Measurements from ENCODE around the gene SERINC2. TPM values are rescaled to one million over a fixed set of nuclear protein-coding genes. Genes with fewer than 3 reads are reported as not detected.

SERINC2 gene
- polyA plus RNA-seq, 2 of the 4 experiments (the other 2 are of a cell fraction), result 6.0 to 16.3 TPM

DNA sequence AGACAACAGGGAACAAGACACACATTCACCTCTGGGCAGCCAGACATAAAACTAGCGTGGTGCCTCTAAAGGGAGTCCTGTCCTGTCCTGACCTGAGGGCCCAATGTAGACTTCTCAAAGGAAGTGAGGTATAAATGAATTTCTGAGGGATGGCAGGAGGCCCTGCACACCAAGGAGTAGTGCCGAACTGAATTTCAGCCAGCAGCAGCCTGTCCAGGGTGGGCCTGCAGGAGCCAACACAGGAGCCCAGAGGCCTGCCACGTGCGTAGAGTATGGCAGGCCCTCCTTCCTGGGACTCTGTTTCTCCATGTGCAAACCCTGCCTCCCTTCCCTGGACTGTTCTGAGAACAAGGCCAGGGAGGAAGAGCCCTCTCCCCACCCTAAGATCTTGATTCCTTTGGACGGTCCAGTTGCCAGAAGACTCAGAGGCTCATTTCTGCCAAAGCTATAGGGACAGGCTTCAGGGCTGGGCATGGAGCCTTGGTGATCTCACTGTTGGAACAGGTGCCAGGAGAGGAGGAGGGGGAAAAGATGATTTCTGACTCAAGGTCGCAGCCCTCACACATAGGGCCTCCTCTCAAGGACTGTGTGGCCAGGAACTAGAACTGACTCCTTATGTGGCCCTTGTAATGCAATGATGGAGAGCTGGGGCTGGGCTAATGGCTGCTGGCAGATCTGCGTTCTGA is 38.4 kb upstream of the SERINC2 start (continued):
- no peak for TF ChIP-seq REST (IDR thresholded peaks at IDR 0.05)
- TF ChIP-seq HOXB5 (CRISPR knock-in tag; IDR thresholded peaks at IDR 0.05), result no peak
- TF ChIP-seq HES2 (IDR thresholded peaks at IDR 0.05), result no peak
- no peak for TF ChIP-seq HOXA7 (CRISPR knock-in tag; IDR thresholded peaks at IDR 0.05)

GRCh38 chr1:31376375-31377134 is 36.5 kb upstream of the SERINC2 start:
- ChIA-PET POLR2A (no interaction called here), CTCF (interaction anchor here (0.5 to 1.4 kb wide), 2 partner anchors 18 to 275 kb away, joined by 3 read pairs; no protein-coding TSS in a partner anchor)
- Histone ChIP-seq H3K4me2 (peak overlapping the region; percentile 53; the same call in 1 of the 3 replicates), H3K27ac (no peak overlapping the region), H3K4me1 (peaks cover 13% of the 10 kb centered on the region), H3K4me3 (no peak overlapping the region), H3K9me3 (no peaks in the 10 kb centered on the region)
- WGBS (ENCODE audit: missing lambda C conversion rate), result 72% methylated on average over 8 of the region's 8 CpGs
- FAIRE-seq (no peak), DNase-seq (ENCODE audit: low read depth in 1 of 2, low spot score in 1 of 2) (peak; percentile 39 to 47), ATAC-seq (peak; percentile 53 to 64; a peak in 4 of 6 replicates)
- TF ChIP-seq TFCP2L1 (CRISPR knock-in tag; IDR thresholded peaks at IDR 0.05) (no peak), HMGXB4 (CRISPR knock-in tag; IDR thresholded peaks at IDR 0.05; ENCODE audit: borderline replicate concordance) (no peak), CBX8 (IDR thresholded peaks at IDR 0.05) (no peak), JUNB (IDR thresholded peaks at IDR 0.05) (no peak), NR3C1 (IDR thresholded peaks at IDR 0.05) (no peak), SREBF2 (IDR thresholded peaks at IDR 0.05) (no peak), CEBPB (IDR thresholded peaks at IDR 0.05) (no peak), MAX (IDR thresholded peaks at IDR 0.05) (no peak), NPAS2 (CRISPR knock-in tag; IDR thresholded peaks at IDR 0.05; ENCODE audit: borderline replicate concordance) (no peak), RAD21 (conservative IDR thresholded peaks at IDR 0.05 in 1 of 2, IDR thresholded peaks at IDR 0.05 in 1 of 2) (no peak), KDM5A (IDR thresholded peaks at IDR 0.05) (no peak), ZSCAN20 (CRISPR knock-in tag; IDR thresholded peaks at IDR 0.05) (no peak)
- TF ChIP-seq, protein P1, sequence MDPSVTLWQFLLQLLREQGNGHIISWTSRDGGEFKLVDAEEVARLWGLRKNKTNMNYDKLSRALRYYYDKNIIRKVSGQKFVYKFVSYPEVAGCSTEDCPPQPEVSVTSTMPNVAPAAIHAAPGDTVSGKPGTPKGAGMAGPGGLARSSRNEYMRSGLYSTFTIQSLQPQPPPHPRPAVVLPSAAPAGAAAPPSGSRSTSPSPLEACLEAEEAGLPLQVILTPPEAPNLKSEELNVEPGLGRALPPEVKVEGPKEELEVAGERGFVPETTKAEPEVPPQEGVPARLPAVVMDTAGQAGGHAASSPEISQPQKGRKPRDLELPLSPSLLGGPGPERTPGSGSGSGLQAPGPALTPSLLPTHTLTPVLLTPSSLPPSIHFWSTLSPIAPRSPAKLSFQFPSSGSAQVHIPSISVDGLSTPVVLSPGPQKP (IDR thresholded peaks at IDR 0.05; ENCODE audit: low read depth, low read length), result no peak
